H1 (cell line): ENCODE data around the gene RERE. TPM values are rescaled to one million over a fixed set of nuclear protein-coding genes. Genes with fewer than 3 reads are reported as not detected.

Experiments used
- JUN ChIP-seq: IDR thresholded peaks from 2 replicates; pipeline ENCODE4 v1.6.1; 2011; ENCODE audit warnings: low read depth, mild to moderate bottlenecking, improper control_type of control experiment, low read length
- polyA plus RNA-seq, 7 experiments: library from polyadenylated mRNA; depleted of rRNA in 3 of 7; stranded (reverse) in 5 of 7; unstranded in 2 of 7; fragments of >200 nt in 5 of 7; fragments of 200-250 nt in 2 of 7; gene quantifications; 1 replicate in 5 of 7; 2 replicates in 1 of 7; 4 replicates in 1 of 7; pipeline versions ENCODE4 v1.2.1 to v1.2.3, GENCODE V29; 2011 to 2013; ENCODE audit warnings: missing spikeins in 2 of 7, mixed read lengths in 2 of 7
- total RNA-seq: library from RNA; stranded (reverse); fragmentation: NEBNext Ultra II Directional; extraction: Animal tissue kit (Norgen Biotek cat#: 25700); gene quantifications from 2 replicates; pipeline ENCODE4 v1.2.1, GENCODE V29; 2021
- TF ChIP-seq, protein P1 (sequence below): IDR thresholded peaks from 2 replicates; pipeline ENCODE4 v1.6.1; 2012; ENCODE audit warnings: inconsistent platforms

The RERE gene
- total and polyA plus RNA-seq, 2 of the 8 experiments (the other 6 are each of a cell fraction or from before 2014, with no cell fraction given) = 15.3 to 142 TPM

DNA sequence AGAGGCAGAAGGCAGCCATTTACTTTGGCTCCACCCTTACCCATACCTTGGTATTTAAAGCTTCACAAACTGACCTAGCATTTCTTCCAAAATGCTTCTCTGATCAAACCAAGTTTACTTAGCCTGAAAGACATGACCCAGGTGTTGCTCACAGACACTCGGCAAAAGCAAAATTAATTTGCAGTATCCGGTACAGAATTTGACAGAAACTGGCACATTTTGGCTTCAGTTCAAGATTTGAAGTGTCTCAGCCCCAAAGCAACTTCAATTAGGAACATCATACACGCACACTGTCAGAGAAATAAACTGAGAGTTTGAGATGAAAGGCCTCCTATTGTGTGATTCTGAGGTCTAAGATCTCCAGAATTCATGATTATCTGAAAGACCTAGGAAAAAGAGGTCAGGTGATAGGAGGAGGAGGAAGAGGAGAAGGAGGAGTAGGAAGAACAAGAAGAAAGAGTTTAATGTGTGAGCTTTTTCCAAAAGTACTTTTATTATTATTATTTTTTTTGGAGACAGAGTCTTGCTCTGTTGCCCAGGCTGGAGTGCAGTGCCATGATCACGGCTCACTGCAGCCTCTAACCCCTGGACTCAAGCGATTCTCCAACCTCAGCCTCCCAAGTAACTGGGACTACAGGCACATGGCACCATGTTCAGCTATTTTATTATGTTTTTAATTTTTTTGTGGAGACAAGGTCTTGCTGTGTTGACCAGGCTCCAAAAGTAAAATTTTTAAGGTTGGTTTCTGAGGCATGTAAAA, 355.9 kb downstream of the RERE start (continued):
- TF ChIP-seq JUN = no peak
- TF ChIP-seq, protein P1, sequence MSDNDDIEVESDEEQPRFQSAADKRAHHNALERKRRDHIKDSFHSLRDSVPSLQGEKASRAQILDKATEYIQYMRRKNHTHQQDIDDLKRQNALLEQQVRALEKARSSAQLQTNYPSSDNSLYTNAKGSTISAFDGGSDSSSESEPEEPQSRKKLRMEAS = no peak
